OCI-LY1 (cell line): ENCODE results near the gene CLCNKB.

Source experiments
- EZH2 ChIP-seq: fragments of 200-600 bp; sonication (generic), shearing (Covaris generic); IDR thresholded peaks from 2 replicates; pipeline ENCODE4 v1.8.0; 2017; ENCODE audit warnings: borderline replicate concordance, mixed run types, mild to moderate bottlenecking, antibody characterized with exemption, low read length, moderate library complexity, mixed read lengths
- TF ChIP-seq, protein P1 (sequence below): fragments of 200-600 bp; sonication (generic), shearing (Covaris generic); IDR thresholded peaks from 2 replicates; pipeline ENCODE4 v1.5.1; 2017; ENCODE audit warnings: mild to moderate bottlenecking, antibody characterized with exemption, low read length, moderate library complexity, mixed read lengths

GRCh38 chr1:16083486-16083885 is 39.9 kb downstream of the CLCNKB start:
- TF ChIP-seq, protein P1, sequence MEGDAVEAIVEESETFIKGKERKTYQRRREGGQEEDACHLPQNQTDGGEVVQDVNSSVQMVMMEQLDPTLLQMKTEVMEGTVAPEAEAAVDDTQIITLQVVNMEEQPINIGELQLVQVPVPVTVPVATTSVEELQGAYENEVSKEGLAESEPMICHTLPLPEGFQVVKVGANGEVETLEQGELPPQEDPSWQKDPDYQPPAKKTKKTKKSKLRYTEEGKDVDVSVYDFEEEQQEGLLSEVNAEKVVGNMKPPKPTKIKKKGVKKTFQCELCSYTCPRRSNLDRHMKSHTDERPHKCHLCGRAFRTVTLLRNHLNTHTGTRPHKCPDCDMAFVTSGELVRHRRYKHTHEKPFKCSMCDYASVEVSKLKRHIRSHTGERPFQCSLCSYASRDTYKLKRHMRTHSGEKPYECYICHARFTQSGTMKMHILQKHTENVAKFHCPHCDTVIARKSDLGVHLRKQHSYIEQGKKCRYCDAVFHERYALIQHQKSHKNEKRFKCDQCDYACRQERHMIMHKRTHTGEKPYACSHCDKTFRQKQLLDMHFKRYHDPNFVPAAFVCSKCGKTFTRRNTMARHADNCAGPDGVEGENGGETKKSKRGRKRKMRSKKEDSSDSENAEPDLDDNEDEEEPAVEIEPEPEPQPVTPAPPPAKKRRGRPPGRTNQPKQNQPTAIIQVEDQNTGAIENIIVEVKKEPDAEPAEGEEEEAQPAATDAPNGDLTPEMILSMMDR, result no peak
- TF ChIP-seq EZH2, result no peak
